ENCODE results near the gene ALOX12B. TPM values are rescaled to one million over a fixed set of nuclear protein-coding genes. Genes with fewer than 3 reads are reported as not detected.

The ALOX12B gene
- total and polyA plus RNA-seq, 2 of the 13 experiments (the other 11 are each of a cell fraction or from before 2014, with no cell fraction given): 0.13 TPM; not detected in 1

GRCh38 chr17:8118769-8119580, 31.5 kb upstream of the ALOX12B start (continued):
- no peak for TF ChIP-seq ZMYM3 (CRISPR knock-in tag; IDR thresholded peaks at IDR 0.05)
- no peak for TF ChIP-seq MAFK (conservative IDR thresholded peaks at IDR 0.05 in 1 of 2, IDR thresholded peaks at IDR 0.05 in 1 of 2; ENCODE audit: low read length in 2 of 2)
- no peak; the same call in 1 of the 2 replicates for TF ChIP-seq KDM4B (CRISPR knock-in tag; IDR thresholded peaks at IDR 0.05)
- no peak for TF ChIP-seq ZNF496 (CRISPR knock-in tag; IDR thresholded peaks at IDR 0.05; ENCODE audit: insufficient replicate concordance)
- TF ChIP-seq MAZ (IDR thresholded peaks at IDR 0.05; ENCODE audit: borderline replicate concordance, low read depth, low read length): no peak
- TF ChIP-seq MAZ (CRISPR knock-in tag; IDR thresholded peaks at IDR 0.05; ENCODE audit: low read depth): 0 out of 2 replicates have a peak, but pooled peaks have one; percentile 19
- no peak; the same call in 1 of the 2 replicates for TF ChIP-seq NCOA2 (CRISPR knock-in tag; IDR thresholded peaks at IDR 0.05)
- TF ChIP-seq AHR (CRISPR knock-in tag; IDR thresholded peaks at IDR 0.05): no peak
- TF ChIP-seq ZSCAN9 (CRISPR knock-in tag; IDR thresholded peaks at IDR 0.05; ENCODE audit: borderline replicate concordance): 0 out of 2 replicates have a peak, but pooled peaks have one; percentile 13
- TF ChIP-seq ZFX (CRISPR knock-in tag; IDR thresholded peaks at IDR 0.05; ENCODE audit: low read depth): 0 out of 2 replicates have a peak, but pooled peaks have one; percentile 43
- TF ChIP-seq HMG20B (CRISPR knock-in tag; conservative IDR thresholded peaks at IDR 0.05): no peak
- no peak for TF ChIP-seq NFYC (CRISPR knock-in tag; IDR thresholded peaks at IDR 0.05)
- TF ChIP-seq HHEX (CRISPR knock-in tag; IDR thresholded peaks at IDR 0.05): no peak
- TF ChIP-seq REPIN1 (CRISPR knock-in tag; IDR thresholded peaks at IDR 0.05; ENCODE audit: borderline replicate concordance, low read depth): no peak
- TF ChIP-seq ZNF205 (CRISPR knock-in tag; IDR thresholded peaks at IDR 0.05): no peak
- no peak for TF ChIP-seq HNRNPLL (IDR thresholded peaks at IDR 0.05; ENCODE audit: low read depth, low read length, poor library complexity, severe bottlenecking)
- no peak for TF ChIP-seq ZNF724P (CRISPR knock-in tag; IDR thresholded peaks at IDR 0.05; ENCODE audit: borderline replicate concordance)
- no peak for TF ChIP-seq ZNF562 (CRISPR knock-in tag; IDR thresholded peaks at IDR 0.05; ENCODE audit: borderline replicate concordance)
- TF ChIP-seq TEAD3 (CRISPR knock-in tag; optimal IDR thresholded peaks at IDR 0.05; ENCODE audit: borderline replicate concordance): no peak
- peak; percentile 49; the same call in 1 of the 2 replicates for TF ChIP-seq SIN3A (IDR thresholded peaks at IDR 0.05; ENCODE audit: borderline replicate concordance, low read depth, low read length)
- no peak; the same call in 1 of the 2 replicates for TF ChIP-seq ZNF280B (CRISPR knock-in tag; IDR thresholded peaks at IDR 0.05; ENCODE audit: borderline replicate concordance)
- TF ChIP-seq HMG20A (CRISPR knock-in tag; IDR thresholded peaks at IDR 0.05; ENCODE audit: borderline replicate concordance): no peak
- TF ChIP-seq ZNF513 (CRISPR knock-in tag; conservative IDR thresholded peaks at IDR 0.05): no peak
- no peak for TF ChIP-seq SP5 (CRISPR knock-in tag; IDR thresholded peaks at IDR 0.05; ENCODE audit: borderline replicate concordance, low read depth)
- no peak for TF ChIP-seq THAP8 (CRISPR knock-in tag; IDR thresholded peaks at IDR 0.05; ENCODE audit: borderline replicate concordance)
- TF ChIP-seq ZNF253 (CRISPR knock-in tag; IDR thresholded peaks at IDR 0.05; ENCODE audit: borderline replicate concordance): no peak
- no peak for TF ChIP-seq NFATC3 (CRISPR knock-in tag; IDR thresholded peaks at IDR 0.05)

Measured in HepG2 (cell line).